Keratinocyte (primary cell): ENCODE measurements around the gene SELENOS. TPM values are rescaled to one million over a fixed set of nuclear protein-coding genes. Genes with fewer than 3 reads are reported as not detected.

Experiments
- DNase-seq: peaks from one replicate; pipeline ENCODE4 v3.0.0-alpha.2; 2011; ENCODE audit warnings: low read depth, missing footprints, low spot score
- FAIRE-seq: peaks from 2 replicates; lab custom pipeline; 2011; peaks lifted over from hg19 to GRCh38; lab: Jason Lieb, UNC
- H2AFZ ChIP-seq: 2 replicates; pipeline ENCODE4 v1.6.0; 2012; ENCODE audit warnings: low read length, control low read depth, inconsistent platforms; ENCODE audit not compliant: control insufficient read depth
- H3K27ac ChIP-seq: 2 replicates; pipeline ENCODE4 v1.5.1; 2011; ENCODE audit warnings: low read length; ENCODE audit not compliant: control insufficient read depth, insufficient read depth
- H3K27me3 ChIP-seq: 3 replicates; pipeline ENCODE4 v1.6.0; 2011; ENCODE audit warnings: low read length; ENCODE audit not compliant: control insufficient read depth, insufficient read depth; ENCODE audit errors: extremely low read depth
- H3K36me3 ChIP-seq, 2 experiments: 2 replicates in 1 of 2; 3 replicates in 1 of 2; pipeline ENCODE4 v1.5.1; 2011; ENCODE audit warnings: low read length in 2 of 2, mild to moderate bottlenecking in 1 of 2; ENCODE audit not compliant: control insufficient read depth in 2 of 2, insufficient read depth in 2 of 2; ENCODE audit errors: extremely low read depth in 1 of 2
- H3K4me1 ChIP-seq: 3 replicates; pipeline ENCODE4 v1.5.1; 2011; ENCODE audit warnings: low read length; ENCODE audit not compliant: control insufficient read depth, insufficient read depth; ENCODE audit errors: extremely low read depth
- H3K4me2 ChIP-seq: 3 replicates; pipeline ENCODE4 v1.6.0; 2011; ENCODE audit warnings: low read depth, low read length; ENCODE audit not compliant: control insufficient read depth, insufficient read depth; ENCODE audit errors: extremely low read depth
- H3K4me3 ChIP-seq, 3 experiments: fragments of 200-600 bp in 1 of 3; sonication (generic) in 1 of 3; 2 replicates in 2 of 3; 3 replicates in 1 of 3; pipeline ENCODE4 v1.5.1; 2011 to 2016; ENCODE audit warnings: low read length in 3 of 3, mild to moderate bottlenecking in 3 of 3, control low read depth in 2 of 3, inconsistent platforms in 1 of 3, low read depth in 1 of 3, mixed read lengths in 1 of 3, mixed run types in 1 of 3, moderate library complexity in 1 of 3; ENCODE audit not compliant: control insufficient read depth in 2 of 3, insufficient read depth in 2 of 3; ENCODE audit errors: extremely low read depth in 1 of 3
- H3K79me2 ChIP-seq: 2 replicates; pipeline ENCODE4 v1.6.0; 2012; ENCODE audit warnings: low read length; ENCODE audit not compliant: control insufficient read depth, insufficient read depth
- H3K9ac ChIP-seq: 3 replicates; pipeline ENCODE4 v1.6.0; 2011; ENCODE audit warnings: low read length; ENCODE audit not compliant: control insufficient read depth, insufficient read depth; ENCODE audit errors: extremely low read depth
- H3K9me1 ChIP-seq: 3 replicates; pipeline ENCODE4 v1.6.0; 2011; ENCODE audit warnings: low read length; ENCODE audit not compliant: control insufficient read depth, insufficient read depth; ENCODE audit errors: extremely low read depth
- H3K9me3 ChIP-seq: 2 replicates; pipeline ENCODE4 v1.5.1; 2012; ENCODE audit warnings: low read depth, low read length; ENCODE audit not compliant: control insufficient read depth
- H4K20me1 ChIP-seq: 3 replicates; pipeline ENCODE4 v1.6.0; 2011; ENCODE audit warnings: low read length; ENCODE audit not compliant: control insufficient read depth, insufficient read depth; ENCODE audit errors: extremely low read depth
- EZH2 ChIP-seq: IDR thresholded peaks from one replicate; pipeline ENCODE4 v1.6.1; 2012; ENCODE audit warnings: inconsistent platforms, mild to moderate bottlenecking, low read length, moderate library complexity
- dilution Hi-C: fragments of 300-500 bp; cut with MboI; formaldehyde crosslinking; loops from one replicate; pipeline ENCODE4 v1.7.0; 2020; ENCODE audit warnings: low sequenced_read_pairs; ENCODE audit not compliant: extremely low pct_ligation_motif_present
- polyA plus RNA-seq, 5 experiments: library from polyadenylated mRNA; depleted of rRNA in 3 of 5; stranded (reverse) in 3 of 5; stranded (forward) in 1 of 5; unstranded in 1 of 5; fragments of >200 nt; gene quantifications; 1 replicate in 1 of 5; 2 replicates in 3 of 5; 3 replicates in 1 of 5; pipeline versions ENCODE4 v1.2.1 to v1.2.3, GENCODE V29; 2011 to 2012; ENCODE audit warnings: missing spikeins in 2 of 5, low read depth in 1 of 5, low replicate concordance in 1 of 5
- TF ChIP-seq, protein P1 (sequence below), 3 experiments: IDR thresholded peaks in 1 of 3; conservative IDR thresholded peaks in 1 of 3; optimal IDR thresholded peaks in 1 of 3; 2 replicates in 2 of 3; 3 replicates in 1 of 3; pipeline versions ENCODE3 to v1.5.1; 2011; ENCODE audit warnings: low read length in 3 of 3, mild to moderate bottlenecking in 3 of 3, moderate library complexity in 2 of 3, control low read depth in 1 of 3, inconsistent platforms in 1 of 3; ENCODE audit not compliant: insufficient read depth in 2 of 3; ENCODE audit errors: extremely low read depth in 1 of 3

The SELENOS gene
- polyA plus RNA-seq, 1 donor (not counting 4 experiments of a cell fraction or from before 2014, with no cell fraction given), result 82.2 TPM

DNA sequence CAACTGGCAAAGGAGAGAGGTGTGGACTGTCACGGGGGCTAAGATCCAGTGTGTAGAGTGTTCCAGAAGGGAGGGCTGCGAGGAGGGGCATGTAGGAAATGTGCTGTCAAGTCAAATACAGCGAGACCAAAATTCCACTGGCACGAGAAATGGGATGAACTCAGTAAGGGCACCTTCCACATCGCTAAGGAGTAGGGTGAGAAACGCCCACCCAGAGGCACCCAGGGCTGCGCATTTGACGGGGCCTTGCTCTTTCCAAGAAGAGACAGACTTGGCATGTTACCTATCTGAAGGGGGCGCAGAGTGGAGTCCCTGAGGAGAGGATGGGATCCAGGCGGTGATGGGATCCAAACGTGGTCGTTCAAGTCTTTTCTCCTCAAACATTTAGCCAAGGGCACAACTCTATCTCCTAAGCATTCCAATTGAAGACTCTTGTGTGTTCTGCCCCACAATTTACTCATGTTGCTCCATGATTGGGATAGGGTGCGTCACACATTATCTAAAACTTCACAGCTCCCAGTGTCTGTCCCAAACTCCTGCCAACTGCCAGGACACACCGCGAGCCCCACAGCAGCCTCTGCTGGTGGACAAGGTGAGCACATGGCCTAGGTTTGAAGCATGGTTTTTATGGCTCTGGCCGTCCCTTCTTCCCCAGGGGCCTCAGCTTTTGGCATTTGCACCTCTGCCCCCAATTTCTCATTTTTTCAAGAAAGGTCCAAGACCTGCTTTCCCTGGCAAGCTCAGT, 7.6 kb downstream of the SELENOS start:
- Histone ChIP-seq H3K4me3 (no peak overlapping the region), H3K4me1 (no peaks in the 10 kb centered on the region), H4K20me1 (peaks cover 8% of the 10 kb centered on the region), H3K27me3 (no peaks in the 10 kb centered on the region), H3K79me2 (peaks cover 8% of the 10 kb centered on the region), H3K4me2 (no peak overlapping the region), H3K36me3 (peaks cover 27 to 49% of the 10 kb centered on the region in 2 experiments), H2AFZ (no peak overlapping the region), H3K27ac (no peak overlapping the region), H3K9me3 (no peaks in the 10 kb centered on the region), H3K9ac (no peak overlapping the region), H3K9me1 (no peaks in the 10 kb centered on the region)
- dilution Hi-C loops, result no loop called here
- FAIRE-seq, result no peak
- TF ChIP-seq EZH2, result no peak
- TF ChIP-seq, protein P1, sequence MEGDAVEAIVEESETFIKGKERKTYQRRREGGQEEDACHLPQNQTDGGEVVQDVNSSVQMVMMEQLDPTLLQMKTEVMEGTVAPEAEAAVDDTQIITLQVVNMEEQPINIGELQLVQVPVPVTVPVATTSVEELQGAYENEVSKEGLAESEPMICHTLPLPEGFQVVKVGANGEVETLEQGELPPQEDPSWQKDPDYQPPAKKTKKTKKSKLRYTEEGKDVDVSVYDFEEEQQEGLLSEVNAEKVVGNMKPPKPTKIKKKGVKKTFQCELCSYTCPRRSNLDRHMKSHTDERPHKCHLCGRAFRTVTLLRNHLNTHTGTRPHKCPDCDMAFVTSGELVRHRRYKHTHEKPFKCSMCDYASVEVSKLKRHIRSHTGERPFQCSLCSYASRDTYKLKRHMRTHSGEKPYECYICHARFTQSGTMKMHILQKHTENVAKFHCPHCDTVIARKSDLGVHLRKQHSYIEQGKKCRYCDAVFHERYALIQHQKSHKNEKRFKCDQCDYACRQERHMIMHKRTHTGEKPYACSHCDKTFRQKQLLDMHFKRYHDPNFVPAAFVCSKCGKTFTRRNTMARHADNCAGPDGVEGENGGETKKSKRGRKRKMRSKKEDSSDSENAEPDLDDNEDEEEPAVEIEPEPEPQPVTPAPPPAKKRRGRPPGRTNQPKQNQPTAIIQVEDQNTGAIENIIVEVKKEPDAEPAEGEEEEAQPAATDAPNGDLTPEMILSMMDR (optimal IDR thresholded peaks at IDR 0.05 in 1 of 3, IDR thresholded peaks at IDR 0.05 in 1 of 3, conservative IDR thresholded peaks at IDR 0.05 in 1 of 3; ENCODE audit: extremely low read depth in 1 of 3, insufficient read depth in 2 of 3, low read length in 3 of 3), result peak; percentile 61 to 67 (median 64)
- no peak for DNase-seq

DNA sequence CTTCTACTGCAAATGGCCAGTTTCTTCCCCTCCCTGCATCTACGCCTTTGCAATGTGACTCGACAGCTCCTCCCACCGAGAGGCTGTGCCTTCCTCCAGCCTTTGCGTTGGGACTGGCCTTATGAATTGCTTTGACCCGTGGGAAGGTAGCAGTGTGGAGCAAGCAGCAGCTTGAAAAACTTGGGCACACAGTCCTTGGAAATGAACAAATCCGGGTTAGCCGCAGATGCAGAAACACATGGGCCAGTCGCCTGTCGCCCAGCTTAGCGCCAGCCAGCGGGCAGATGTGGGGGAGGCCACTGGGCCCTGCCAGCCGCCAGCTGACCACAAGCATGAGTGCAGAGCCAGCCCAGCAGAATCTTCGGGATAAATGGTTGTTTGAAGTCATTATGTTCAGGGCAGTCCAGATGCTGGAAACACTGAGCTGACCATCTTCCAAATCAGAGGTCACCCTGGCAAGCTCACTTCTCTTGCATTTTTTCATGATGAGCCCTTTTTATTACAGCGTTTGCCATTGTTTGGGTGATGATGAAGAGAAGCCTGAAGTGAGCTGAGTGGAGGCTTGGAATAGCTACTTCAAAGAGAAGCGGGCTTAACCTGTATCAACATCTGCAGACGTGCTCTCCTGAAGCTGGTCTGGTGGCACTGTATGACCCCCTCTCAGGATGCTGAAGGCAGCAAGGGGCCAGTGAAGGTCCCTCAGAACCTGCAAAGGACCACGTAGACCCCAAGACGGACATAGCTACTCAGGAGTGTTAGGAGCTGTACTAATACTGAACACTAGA, 9.8 kb downstream of the SELENOS start:
- Histone ChIP-seq H3K4me1 (no peaks in the 10 kb centered on the region), H2AFZ (no peak overlapping the region), H3K9me3 (no peaks in the 10 kb centered on the region), H3K79me2 (no peaks in the 10 kb centered on the region), H3K9ac (no peak overlapping the region), H4K20me1 (peaks cover 4% of the 10 kb centered on the region), H3K36me3 (peaks cover 11 to 30% of the 10 kb centered on the region in 2 experiments), H3K27ac (no peak overlapping the region), H3K4me3 (no peak overlapping the region), H3K4me2 (no peak overlapping the region), H3K27me3 (no peaks in the 10 kb centered on the region), H3K9me1 (no peaks in the 10 kb centered on the region)
- dilution Hi-C loops, result no loop called here
- FAIRE-seq (no peak), DNase-seq (no peak)
- TF ChIP-seq EZH2, result no peak
- TF ChIP-seq, protein P1 (optimal IDR thresholded peaks at IDR 0.05 in 1 of 3, IDR thresholded peaks at IDR 0.05 in 1 of 3, conservative IDR thresholded peaks at IDR 0.05 in 1 of 3; ENCODE audit: extremely low read depth in 1 of 3, insufficient read depth in 2 of 3, low read length in 3 of 3), result no peak
